T1000 (cell line): ENCODE measurements around the gene LKAAEAR1.
"Not testable (repeated sequence)": the region's sequence is repeated elsewhere in the genome, so short reads cannot be mapped to it uniquely, and the experiment has no call there.

Experiments
- DNase-seq: peaks from one replicate; lab custom pipeline; 2025; ENCODE audit warnings: mixed read lengths; lab: John Stamatoyannopoulos, UW

LKAAEAR1 gene

DNA sequence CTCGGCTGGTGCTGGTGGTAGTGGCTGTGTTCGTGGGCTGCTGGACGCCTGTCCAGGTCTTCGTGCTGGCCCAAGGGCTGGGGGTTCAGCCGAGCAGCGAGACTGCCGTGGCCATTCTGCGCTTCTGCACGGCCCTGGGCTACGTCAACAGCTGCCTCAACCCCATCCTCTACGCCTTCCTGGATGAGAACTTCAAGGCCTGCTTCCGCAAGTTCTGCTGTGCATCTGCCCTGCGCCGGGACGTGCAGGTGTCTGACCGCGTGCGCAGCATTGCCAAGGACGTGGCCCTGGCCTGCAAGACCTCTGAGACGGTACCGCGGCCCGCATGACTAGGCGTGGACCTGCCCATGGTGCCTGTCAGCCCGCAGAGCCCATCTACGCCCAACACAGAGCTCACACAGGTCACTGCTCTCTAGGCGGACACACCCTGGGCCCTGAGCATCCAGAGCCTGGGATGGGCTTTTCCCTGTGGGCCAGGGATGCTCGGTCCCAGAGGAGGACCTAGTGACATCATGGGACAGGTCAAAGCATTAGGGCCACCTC is 14.3 kb upstream of the LKAAEAR1 start:
- DNase-seq = no peak

DNA sequence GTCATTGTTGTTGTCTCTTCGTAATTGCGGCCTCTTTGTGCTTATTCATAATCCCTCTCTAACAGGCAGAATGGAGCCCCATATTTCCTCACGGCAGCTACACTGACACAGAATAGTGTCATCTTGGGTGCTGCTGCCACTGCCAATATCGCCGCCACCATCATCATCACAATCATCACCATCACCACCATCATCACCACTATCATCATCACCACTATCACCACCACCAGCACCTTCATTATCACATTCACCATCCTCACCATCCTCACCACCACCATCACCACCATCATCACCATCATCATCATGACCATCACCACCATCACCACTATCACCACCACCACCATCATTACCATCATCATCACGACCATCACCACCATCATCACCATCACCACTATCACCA is 12.3 kb upstream of the LKAAEAR1 start:
- DNase-seq = no peak

DNA sequence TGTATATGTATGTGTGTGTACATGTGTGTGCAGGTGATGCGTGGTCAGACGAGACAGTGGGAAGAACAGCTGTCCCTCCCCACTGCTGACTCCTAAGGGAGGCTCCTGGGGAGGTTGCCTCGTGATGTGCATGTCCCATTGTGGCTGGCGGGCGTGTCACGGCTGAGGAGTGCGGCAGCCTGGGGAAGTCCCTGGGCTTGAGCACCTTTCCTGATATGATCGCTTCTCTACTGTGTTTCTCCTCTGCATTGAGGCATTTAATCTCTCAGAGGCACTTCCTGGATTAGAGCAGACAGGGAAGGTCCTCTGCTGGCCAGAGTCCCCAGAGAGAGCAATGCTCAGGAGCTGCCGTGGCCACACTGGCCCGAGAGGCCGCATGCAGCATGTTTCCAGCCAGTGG is 11.7 kb upstream of the LKAAEAR1 start:
- DNase-seq = no peak

DNA sequence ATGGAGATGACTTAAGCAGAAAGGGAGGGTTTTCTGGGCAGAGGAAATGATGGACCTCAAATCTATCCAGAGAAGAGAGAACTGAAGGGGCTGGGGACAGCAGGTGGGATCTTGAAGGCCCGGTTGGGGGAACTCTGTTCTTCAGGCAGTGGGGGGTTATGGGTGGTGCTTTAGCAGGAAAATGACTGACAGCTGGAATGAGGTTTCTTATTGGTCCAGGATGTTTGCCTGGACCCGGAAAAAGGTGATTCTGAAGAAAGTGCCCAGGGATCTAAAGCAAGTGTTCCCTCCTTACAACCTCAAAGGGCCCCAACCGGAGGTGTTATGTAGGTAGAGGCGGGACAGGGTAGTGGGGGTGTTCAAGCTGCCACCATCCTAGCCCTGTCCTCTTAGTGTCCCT is 11.3 kb upstream of the LKAAEAR1 start:
- no peak for DNase-seq

DNA sequence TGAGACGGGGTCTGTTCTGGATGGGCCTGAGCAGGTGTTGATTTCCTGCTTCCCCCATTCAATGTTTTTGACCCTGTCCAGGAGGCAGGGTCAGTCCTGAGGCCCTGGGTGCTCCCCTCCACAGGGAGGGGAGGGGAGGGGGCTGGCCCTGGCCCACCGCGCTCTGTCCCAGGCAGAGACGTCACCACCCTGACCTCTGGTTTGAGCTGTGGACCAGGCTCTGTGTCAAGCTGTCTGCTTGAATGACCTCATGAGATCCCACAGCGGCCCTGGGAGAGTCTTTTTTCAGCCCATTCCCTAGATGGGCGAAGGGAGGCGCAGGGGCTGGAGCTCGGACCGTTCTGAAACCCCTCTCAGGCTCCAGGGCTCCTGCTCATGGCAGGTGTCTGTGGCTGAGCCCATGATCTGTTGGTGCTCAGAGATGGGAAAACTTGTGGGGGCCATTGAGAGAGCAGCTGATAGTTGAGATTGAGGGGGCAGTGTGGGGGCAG is 8.9 kb upstream of the LKAAEAR1 start:
- no peak for DNase-seq

DNA sequence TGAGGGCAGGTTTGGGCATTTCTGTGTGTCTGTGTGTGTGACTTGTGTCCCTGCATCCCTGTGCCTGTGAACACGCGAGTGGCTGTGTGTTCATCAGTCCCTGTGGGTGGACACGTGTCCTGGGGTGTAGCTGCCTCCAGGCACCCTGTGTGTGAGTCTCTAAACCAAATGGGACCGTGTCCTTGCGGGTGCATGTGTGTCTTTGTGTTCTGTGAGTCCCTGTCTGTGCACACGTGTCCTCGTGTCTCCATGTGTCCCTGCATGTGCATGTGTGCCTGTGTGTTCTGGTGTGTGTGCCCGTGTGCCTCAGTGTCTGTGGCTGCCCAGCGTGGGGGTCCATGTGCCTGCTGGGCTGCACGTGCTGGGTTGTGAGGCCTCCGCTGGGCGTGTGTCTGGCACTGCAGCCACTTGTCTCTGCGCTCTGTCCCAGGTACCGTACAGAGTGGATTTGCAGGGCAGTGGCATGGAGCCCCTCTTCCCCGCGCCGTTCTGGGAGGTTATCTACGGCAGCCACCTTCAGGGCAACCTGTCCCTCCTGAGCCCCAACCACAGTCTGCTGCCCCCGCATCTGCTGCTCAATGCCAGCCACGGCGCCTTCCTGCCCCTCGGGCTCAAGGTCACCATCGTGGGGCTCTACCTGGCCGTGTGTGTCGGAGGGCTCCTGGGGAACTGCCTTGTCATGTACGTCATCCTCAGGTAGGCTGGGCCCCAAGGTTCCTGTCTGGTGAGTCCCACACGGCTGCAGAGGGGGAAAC is 8.2 kb upstream of the LKAAEAR1 start:
- DNase-seq = no peak

DNA sequence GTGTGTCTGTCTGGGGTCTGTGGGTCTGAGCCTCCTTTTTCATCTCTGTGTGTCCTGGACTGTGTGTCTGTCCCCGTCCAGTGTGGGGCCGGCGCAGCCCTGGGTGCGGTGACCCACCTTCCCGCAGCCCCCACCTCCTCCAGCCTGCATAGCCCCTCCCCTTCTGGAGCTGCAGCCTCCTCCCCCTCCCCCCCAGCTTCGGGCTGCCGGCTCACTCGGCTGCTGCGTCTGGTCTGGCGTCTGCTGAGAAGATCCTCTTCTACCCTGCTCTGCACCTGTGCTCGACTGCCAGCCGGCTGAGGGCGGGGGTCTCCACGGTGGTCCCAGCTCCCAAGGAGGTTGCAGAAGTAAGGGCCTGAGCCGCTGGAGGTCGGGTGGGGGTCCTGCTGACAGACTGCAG is 7.6 kb upstream of the LKAAEAR1 start:
- DNase-seq = no peak

DNA sequence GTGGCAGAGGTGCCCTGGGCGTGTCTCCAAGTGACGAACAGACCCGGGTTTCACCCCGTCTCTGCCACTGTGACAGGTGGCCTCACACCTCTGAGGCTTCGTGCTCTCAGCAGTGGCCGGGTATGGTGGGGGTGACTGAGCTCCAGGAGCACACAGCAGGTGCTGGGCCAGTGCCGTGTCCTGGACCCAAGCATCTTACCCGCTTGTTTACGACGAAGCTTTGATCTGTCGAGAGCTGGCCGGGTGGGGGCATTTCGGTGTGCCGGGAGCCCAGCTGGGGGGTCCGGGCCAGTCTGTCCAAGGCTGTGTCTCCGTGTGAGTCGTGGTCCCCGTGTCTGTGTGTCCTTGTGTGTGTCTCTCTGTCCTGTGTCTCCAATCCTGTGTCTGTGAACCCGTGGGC is 7.1 kb upstream of the LKAAEAR1 start:
- DNase-seq = no peak

DNA sequence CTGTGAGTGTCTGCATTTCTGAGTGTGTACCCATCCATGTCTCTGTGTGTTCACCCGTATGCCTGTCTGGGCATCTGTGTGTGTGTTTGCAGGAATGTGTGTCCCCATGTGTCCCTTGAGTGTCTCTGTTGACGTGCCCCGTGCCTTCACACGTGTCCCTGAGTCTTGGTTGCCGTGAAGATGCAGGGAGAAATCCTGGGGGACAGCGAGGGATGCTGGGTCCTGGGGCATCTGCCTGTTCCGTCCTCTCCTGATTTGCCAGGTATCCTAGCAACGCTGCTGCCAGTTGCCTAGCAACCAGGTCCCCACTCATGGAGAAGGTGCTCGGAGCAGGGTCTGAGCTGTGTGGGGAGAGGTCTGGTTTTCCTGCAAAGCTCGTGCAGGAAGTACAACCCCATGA is 6.0 kb upstream of the LKAAEAR1 start:
- DNase-seq = no peak

DNA sequence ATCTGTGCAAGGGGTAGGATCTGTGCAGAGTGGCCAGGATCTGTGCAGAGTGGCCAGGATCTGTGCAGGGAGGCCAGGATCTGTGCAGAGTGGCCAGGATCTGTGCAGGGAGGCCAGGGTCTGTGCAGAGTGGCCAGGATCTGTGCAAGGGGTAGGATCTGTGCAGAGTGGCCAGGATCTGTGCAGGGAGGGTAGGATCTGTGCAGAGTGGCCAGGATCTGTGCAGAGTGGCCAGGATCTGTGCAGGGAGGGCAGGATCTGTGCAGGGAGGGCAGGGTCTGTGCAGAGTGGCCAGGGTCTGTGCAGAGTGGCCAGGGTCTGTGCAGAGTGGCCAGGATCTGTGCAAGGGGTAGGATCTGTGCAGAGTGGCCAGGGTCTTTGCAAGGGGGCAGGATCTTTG is 4.4 kb upstream of the LKAAEAR1 start:
- DNase-seq = not testable (repeated sequence)

DNA sequence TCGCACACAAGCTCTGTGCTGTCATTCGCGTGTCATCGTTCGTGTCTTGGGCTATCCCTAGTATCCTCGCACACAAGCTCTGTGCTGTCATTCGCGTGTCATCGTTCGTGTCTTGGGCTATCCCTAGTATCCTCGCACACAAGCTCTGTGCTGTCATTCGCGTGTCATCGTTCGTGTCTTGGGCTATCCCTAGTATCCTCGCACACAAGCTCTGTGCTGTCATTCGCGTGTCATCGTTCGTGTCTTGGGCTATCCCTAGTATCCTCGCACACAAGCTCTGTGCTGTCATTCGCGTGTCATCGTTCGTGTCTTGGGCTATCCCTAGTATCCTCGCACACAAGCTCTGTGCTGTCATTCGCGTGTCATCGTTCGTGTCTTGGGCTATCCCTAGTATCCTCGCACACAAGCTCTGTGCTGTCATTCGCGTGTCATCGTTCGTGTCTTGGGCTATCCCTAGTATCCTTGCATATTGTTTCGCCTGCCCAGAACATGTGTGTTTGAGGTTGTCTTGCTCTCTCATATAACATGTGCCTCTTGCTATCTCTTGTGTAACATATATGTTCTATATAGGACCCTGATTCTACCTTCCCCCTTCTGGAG is 3.1 kb upstream of the LKAAEAR1 start:
- not testable (repeated sequence) for DNase-seq

DNA sequence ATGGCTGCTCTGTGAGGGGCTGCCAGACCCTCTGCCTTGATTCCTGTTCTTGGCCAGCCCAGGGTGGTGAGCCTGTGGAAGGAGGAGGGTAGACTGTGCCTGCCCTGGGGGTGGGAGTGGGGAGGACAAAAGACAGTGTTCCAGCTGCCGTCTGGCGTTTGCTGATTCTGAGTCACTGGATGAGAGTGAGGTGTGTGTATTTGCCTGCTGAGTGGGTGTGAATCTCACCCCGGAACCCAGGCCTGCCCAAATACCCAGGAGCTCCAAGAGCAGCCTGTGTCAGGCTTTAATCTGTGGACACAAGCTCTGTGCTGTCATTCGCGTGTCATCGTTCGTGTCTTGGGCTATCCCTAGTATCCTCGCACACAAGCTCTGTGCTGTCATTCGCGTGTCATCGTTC is 2.6 kb upstream of the LKAAEAR1 start:
- no peak for DNase-seq

DNA sequence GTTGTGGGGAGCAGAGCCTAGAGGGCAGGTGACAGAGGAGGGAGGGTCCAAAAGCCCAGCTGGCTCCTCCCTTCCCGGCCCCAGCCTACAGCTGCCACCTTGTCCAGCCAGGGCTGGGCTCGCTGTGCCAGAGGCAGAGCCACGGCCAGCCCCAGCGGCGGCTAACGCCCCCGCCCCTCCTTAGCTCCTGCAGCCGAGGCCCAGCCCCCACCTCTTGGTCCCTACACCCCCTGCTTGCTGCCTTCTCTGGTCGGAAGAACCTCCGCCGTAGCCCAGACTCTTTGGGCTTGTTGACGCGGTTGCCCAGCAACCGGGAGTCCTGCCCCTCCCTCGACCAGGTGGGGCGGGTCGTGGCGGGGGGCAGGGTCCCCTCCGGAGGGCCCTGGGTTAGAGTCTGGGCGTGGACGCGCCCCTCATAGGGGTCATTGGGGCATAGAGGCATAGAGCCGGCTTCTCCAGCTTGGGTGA is 521 bp upstream of the LKAAEAR1 start:
- no peak for DNase-seq

DNA sequence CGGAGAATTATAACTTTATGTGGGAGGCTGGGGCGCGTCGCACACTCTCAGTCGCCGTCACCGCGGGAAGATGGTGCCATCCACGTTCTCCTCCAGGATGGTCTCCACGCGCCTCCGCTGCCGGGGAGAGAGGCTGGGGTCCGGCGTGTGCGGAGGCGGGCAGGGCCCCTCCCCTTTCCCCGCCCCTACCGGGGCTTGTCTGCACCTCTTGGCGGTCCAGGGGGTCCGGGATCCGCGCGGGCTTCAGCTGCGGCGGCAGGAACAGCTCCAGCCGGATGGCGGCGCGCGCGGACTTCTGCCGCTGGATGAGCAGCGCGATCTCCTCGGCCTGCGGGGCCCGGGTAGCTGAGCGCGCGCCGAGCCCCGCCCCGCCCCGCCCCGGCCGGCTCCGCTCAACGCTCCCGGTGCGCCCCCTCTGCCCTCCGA is 807 bp downstream of the LKAAEAR1 start:
- peak; percentile 38 for DNase-seq

DNA sequence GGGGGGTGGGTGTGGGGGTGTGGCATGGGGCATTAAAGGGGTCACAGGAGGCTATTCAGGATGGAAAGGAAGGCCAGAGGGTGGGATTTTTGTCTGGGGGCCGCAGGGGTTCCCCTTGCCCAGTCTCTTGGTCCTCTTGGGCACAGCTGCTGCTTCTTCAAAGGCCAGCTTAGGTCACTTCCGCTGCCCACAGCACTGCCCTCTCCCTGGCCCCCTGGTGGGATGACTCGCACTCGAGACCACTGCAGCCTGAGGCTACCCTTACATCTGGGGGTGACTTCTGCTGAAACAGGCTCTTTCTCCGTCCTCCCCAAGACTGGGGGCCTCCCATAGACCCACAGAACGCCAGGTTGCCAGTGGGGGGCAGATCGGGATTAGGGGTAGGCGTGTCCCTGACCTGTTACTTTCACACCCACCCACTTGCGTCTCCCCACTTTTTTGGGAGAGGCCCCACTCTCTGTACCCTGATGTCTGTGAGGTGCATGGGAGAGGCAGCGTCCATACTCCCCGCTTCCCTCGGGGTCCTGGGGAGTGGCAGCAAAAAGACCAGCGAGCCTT is 1.3 kb downstream of the LKAAEAR1 start:
- DNase-seq = no peak

DNA sequence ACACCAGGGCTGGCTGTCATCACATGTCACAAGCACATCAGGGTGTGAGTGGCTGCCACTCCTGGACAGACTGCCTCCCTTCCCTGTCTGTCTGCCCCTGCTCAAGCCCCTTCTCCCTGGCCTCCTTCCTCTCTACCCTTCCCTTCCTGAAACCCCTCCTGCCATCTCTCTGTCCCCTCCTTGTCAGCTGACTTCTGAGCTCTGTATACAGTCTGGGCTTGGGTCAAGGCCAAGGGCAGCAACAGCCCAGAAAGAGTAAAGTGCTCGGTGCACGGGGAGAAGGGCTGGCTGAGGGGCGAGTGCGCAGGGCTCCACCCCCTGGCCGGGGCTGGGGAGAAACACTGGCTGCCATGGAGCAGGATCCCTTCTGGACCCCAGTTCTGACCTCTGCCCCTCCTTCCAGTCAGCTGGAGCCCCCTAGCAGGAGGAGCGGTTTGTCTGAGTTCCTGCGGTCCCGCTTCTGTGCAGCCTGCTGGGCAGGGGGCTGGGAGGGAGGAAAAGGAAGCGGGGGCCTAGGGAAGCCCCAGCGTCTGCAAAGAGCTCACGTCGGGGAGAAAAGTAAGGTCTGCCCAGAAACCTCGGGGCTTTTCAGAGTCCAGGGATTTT is 2.0 kb downstream of the LKAAEAR1 start:
- DNase-seq = no peak

DNA sequence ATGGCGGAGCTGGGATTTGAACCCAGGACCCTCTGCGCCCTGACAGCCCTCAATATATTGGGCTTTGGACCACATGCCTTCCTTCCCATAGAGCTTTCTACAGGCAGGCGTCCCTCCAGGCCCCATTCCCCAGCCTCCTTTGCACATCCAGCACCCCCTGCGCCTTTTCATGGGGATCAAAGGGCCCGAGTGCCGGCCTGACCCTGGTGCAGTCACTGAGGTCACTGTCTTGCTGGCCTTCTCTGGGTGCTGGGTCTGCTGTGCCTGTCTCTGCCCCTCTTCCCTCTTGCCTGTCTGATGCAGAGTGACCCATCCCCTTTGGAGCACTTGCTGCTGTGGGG is 2.6 kb downstream of the LKAAEAR1 start:
- DNase-seq = no peak

DNA sequence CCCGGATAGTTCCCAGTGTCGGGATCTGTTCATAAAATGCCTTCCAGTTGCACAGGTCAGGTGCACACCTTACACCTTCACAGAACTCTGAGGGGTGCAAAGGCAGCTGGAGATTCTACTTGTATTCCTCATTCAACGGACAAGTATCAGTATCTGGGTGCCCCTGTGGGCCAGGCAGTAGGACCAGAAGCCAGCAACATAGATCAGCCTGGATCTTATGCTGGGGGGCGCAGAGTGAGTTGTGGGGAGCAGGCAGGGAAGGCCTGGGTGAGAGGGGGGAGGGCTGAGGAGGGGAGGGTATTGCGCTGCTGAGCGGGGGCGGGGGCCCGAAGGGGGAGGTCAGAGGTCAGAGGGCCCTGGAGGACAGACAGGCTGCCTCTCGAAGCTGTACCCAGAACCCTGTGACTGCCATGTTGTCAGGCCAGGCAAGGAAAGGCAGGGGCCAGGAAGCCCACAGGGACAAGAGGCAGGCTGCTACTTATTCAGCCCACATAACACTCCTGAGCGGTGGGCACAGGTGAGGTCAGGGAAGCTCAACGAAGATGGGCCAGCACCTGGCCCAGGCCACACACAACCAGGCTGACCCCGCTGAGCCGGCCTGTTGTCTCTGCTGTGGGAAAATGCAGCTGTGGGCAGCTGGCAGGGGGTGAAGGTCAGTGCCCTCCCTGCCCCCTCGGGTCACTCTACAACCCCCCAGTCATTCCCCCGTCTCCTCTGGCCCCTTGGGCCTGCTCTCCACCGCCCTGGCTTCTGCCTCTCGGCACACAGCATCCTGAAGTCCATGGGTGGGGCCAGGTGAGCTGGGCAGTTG is 3.2 kb downstream of the LKAAEAR1 start:
- no peak for DNase-seq

DNA sequence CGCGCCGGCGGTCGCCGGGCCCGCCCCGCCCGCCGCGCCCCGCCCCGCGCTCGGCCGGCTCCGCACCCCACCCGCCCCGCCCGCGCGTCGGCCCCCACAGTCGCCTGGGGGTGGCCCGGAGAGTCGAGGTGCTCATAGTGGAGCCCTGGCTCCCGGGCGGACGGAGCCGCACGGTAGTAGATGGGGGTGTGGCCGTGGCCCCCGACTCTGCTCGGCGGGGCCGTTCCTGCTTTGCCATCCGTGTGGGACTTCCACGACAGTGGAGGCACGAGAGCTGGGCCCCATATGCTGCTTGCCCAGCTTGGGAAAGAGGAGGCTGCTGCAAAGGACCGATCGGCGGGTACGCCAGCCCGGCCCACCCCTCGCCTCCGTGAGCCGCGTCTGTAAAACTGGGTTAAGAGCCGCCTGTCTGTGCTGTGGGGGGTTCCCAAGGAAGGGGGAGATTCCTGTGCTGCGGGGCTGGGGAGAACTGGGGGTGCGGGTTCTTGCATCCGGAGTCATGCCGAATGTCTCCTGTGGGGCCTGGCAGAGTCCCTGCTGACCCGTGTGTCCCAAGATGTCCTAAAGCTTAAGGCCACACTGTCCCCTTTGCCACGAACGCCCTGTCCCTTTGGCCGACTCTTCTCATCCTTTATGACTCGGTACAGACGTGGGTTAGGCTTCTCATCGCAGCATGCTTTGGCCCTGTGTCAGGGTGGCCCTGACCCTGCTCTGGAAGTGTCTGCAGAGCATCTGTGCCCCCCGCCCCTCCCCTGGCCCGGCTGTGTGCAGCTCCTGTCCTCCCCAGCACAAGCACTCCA is 4.0 kb downstream of the LKAAEAR1 start, which contains the start of gene OPRL1:
OPRL1 (plus strand) TSS at position 70 of the 800 bp plus-strand sequence. CDS start 12,639 bp downstream, outside the sequence.
- no peak for DNase-seq

DNA sequence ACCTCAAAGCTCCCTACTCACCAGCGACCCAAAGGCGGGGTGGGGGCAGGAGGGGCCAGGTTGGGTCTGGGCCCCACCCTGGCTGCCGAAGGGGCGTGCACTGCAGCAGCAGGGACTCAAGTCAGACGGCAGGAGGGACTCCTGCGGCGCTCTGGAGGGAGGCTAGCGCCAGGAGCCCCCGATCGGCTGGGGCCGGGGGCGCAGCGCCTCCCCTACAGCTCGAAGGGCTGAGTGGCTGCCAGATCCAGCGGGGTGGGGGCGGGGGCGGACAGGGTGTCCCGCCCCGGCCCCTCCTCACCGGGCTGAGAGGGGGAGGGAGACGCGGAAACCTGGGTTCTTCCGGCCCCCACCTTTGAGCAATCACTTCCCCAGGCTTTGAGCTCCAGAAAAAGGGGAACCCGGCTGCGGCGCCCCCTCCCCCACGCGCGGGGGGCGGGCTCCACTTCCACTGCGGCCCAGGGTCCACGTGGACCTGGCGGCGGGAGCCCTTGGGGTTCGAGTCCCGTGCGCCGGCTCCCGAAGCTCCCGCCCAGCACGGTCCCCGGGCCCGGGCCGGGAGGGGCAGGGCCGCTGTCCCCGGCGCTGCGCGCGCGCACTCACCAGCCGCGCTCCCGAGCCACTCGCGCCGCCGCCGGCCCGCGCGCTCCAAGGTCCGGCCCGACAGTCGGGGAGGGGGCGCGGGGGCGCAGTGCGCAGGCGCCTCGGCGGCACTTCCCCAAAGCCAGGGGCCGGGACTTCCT is 4.8 kb downstream of the LKAAEAR1 start, which contains the start of gene RGS19:
RGS19 (minus strand) TSS at position 246 of the 740 bp plus-strand sequence. CDS start 2,632 bp downstream, outside the sequence.
- no peak for DNase-seq
